HG02840 (cell line): Measurements from ENCODE around the gene KLHL36.
A peak's percentile ranks its signal among the peaks of the same experiment; 100 is the strongest.
"Not testable (repeated sequence)": the region's sequence is repeated elsewhere in the genome, so short reads cannot be mapped to it uniquely, and the experiment has no call there.

Source experiments
- ATAC-seq: cut with Tn5 transposase; IDR thresholded peaks from one replicate; pipeline ENCODE4 v1.9.1; 2021; ENCODE audit warnings: mild to moderate bottlenecking, moderate library complexity, moderate number of reproducible peaks; ENCODE audit not compliant: unreplicated experiment, low FRiP score

Gene KLHL36

GRCh38 chr16:84667600-84668309 is 19.4 kb downstream of the KLHL36 start:
- no peak for ATAC-seq

DNA sequence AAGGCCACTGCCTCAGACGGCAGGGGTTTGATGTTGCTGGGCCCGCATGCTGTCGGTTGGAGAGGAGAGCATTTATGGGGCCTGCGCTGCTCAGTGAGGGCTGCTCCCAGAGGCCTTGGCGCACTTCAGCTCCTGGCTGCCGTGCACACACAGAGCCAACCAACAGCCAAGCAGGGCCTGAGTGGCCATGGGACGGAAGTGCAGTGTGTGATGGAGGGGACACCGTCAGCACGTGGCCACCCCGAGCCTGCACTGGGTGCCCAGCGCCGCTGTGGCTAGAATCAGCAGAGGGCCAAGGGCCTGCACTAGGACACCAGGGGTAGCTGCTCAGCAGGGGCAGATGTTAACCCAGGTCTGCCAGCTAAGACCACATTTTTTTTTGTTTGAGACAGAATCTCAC is 21.8 kb downstream of the KLHL36 start:
- no peak for ATAC-seq

DNA sequence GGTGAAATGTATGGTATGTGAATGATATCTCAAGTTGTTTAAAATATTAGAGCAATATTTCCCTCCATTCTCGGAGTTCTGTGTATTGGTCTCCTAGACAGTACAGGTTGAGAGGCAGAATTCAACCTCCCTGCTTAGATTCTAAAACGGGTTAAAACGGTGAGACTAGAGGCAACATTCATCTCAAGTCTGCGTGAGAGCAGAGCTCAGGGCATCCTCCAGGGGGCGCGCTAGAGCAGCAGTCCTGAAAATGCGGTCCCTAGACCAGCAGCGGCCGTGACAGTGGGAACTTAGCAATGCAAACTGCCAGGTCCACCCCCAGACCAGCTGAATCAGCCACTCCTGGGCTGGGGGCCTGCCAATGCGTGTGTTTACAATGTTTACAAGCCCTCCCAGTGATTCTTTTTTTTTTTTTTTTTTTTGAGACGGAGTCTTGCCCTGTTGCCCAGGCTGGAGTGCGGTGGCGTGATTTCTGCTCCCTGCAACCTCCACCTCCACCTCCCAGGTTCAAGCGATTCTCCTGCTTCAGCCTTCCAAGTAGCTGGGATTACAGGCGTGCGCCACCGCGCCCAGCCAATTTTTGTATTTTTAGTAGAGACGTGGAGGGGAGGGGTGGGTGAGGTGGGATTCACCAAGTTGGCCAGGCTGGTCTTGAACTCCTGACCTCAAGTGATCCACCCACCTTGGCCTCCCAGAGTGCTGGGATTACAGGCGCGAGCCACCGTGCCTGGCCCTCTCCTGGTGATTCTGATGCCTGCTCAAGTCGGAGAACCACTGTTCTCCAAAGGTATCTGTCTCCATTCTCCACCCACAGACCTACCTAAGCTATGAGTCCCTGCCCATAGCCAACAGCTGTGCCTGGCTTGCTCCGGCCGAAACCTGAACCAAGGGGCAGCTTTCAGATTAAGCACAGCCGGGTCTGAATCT is 24.2 kb downstream of the KLHL36 start:
- ATAC-seq, result peak; percentile 71

- ATAC-seq, result no peak
These were observed 24.9 kb downstream of the KLHL36 start for GRCh38 chr16:84673203-84673535.

DNA sequence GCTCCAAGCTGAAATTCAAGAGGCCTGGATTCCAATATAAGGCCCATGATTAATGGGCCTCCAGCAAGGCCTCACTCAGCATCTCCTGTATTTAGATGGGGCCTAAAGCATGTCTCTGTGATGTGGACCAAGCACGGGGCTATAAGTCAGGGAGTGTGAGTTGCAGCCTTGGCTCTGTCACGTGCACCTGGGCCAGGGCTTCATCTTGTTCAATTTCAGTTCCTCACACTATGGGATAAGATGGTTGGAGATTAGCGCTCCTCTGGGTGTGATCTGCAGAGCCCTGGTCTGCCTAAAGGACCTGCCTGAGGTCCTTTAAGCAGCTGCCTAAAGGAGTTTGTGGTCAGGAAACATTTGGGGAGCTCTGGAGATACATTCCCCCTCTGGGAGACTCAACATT is 25.2 kb downstream of the KLHL36 start:
- no peak for ATAC-seq

GRCh38 chr16:84675423-84675822 is 27.1 kb downstream of the KLHL36 start:
- no peak for ATAC-seq

- ATAC-seq, result no peak
These were observed 27.6 kb downstream of the KLHL36 start for GRCh38 chr16:84675884-84676283.

- ATAC-seq, result no peak
These were observed 28.9 kb downstream of the KLHL36 start for GRCh38 chr16:84677017-84677803.

DNA sequence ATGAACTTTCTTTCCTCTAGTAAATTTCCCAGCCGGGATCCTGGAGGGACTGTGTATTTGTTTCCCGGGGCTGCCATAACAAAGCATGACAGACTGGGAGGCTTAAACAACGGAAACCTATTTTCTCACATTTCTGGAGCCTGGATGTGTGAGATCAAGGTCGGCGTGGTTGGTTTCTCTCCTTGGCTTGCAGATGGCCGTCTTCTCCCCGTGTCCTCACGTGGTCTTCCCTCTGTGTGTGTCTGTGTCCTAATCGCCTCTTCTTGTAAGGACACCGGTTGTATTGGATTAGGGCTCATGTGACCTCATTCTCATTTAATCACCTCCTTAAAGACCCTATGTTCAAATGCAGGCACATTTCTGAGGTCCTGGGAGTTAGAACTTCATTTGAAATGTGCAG is 29.5 kb downstream of the KLHL36 start:
- ATAC-seq, result no peak

DNA sequence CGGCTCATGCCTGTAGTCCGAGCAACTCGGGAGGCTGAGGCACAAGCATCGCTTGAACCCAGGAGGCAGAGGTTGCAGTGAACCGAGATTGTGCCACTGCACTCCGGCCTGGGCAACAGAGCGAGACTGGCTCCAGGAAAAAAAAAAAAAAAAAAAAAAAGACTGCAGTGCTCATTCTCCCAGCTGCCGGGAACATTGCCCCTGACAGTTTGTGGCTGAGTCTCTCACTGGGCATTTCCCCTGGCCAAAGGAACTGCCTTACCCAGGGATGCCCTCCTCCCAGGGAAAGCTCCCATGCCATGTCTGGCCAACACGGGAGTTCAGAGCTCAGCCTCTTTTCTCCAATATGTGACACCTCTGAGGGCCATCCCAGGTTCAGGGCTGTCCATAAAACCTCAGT is 30.2 kb downstream of the KLHL36 start:
- ATAC-seq, result no peak

DNA sequence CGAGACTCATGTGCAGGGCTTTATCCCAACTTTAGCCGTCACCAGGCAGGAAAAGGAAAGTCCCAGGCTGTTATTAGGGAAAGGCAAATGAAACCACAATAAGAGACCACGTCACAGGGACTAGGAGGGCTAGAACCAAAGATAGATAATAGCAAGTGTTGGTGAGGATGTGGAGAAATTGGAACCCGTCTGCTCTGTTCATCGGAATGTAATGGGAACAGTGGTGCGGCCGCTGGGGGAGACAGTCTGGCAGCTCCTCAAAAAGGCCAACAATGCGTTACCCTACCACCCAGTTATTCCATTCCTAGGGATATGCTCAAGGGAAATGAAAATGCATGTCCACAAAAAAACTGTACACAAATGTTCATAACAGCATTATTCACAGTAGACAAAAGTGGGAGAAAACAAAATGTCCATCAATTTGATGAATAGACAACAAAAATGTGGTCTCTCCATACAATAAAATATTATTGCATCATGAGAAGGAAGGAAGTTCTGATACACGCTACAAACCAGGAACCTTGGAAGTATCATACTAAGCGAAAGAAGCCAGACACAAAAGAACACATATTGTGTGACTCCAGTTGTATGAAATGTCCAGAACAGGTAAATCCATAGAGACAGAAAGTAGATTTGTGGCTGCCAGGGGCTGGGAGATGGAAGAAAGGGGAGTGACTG is 32.0 kb downstream of the KLHL36 start:
- no peak for ATAC-seq

DNA sequence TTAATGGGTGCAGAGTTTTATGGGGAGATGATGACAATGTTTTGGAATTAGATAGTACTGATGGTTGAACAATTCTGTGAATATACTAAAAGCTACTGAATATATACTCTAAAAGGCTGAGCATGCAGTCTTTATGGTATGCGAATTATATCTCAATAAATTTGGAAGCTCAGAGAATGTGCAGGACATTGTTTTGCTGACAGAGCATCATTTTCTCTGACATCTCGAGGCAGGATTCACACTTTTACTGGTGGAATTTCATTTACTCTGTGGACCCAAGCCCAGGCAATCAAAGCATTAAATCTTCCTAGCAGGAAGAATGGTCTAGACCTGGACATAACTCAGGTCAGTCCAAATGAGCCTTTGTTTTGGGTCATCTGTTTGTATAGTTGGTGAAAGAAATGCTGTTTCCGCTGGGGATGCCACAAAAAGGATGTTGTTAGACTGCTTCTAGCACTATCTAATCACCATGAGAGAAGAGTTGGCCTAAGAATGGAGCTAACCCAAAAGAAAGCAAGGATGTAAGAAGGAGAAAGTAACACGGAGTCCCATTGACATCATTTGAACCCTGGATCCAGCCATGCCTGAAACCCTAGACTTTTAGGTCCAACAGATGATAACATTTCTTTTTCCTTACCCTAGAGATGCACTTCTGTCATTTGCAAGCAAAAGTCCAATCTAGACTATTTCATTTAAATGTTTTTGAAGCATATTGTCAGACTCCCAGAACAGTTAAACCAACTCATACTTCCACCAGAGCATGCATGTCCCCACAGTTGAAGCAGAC is 32.7 kb downstream of the KLHL36 start:
- no peak for ATAC-seq

DNA sequence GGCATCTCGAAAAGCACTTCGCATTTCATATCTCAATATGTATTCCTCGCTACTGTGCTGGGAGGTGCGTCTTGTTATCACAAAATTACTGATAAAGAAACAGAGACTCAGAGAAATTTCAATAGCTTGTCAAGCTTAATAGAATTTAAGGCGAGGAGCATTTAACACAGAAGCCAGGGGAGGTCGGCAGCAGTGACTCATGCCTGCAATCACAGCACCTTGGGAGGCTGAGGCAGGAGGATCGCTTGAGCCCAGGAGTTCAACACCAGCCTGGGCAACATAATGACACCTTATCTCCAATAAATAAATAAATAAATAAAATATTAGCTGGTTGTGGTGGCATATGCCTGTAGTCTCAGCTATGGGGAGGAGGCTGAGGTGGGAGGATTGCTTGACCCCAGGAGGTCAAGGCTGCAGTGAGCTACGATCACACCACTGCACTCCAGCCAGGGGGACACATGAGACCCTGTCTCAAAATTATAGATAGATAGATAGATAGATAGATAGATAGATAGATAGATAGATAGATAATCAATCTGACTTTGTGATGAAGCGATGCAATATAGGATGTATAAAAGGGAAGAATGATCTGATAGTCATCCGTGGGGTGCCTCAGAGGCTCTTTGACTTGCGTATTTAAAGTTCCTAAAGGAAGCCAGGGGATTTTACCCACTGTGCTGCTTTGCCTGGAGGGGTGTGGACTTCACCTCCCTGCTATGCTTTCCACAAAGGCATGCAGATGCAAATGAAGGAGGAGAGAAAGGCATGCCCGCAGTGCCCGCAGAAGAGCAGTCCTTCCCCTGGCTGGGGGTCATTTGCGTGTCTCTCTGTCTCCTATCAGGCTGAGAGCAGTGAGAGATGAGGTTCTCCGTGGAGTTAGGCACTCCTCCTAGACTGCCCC is 35.6 kb downstream of the KLHL36 start:
- ATAC-seq, result no peak

DNA sequence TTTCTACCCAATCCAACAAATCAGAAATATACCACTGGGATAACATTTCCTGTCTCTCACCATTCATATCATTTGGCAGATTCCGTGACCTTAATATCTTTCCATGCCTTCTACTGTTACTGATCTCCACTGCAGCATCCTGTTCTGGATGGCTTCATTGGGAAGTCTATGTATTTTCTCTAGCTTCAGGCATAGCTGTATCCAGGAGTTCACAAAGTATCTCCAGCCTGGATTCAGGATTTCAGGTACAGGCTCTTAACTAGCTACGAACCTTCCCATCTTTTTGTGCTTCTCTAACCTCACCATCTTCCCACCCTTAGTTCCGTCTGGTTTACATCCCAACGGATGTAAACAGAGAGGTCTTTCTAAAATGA is 36.3 kb downstream of the KLHL36 start:
- no peak for ATAC-seq

DNA sequence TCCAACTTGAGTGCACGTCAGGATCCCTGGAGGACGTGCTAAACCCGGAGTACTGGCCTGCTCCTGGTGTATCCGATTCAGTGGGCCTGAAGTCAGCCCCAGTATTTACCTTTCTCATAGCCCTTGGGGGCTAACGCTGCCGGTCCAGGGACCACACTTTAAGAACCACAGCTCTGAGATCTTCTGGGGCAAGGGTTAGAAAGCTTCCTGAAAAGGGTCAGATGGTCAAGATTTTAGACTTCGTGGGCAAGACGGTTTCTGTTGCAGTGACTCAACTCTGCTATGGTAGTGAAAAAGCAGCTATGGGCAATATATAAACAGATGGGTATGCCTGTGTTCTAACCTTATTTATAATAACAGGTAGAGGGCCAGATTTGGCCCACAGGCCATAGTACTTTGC is 36.9 kb downstream of the KLHL36 start:
- ATAC-seq, result no peak

GRCh38 chr16:84686707-84687298 is 38.5 kb downstream of the KLHL36 start:
- ATAC-seq, result no peak

DNA sequence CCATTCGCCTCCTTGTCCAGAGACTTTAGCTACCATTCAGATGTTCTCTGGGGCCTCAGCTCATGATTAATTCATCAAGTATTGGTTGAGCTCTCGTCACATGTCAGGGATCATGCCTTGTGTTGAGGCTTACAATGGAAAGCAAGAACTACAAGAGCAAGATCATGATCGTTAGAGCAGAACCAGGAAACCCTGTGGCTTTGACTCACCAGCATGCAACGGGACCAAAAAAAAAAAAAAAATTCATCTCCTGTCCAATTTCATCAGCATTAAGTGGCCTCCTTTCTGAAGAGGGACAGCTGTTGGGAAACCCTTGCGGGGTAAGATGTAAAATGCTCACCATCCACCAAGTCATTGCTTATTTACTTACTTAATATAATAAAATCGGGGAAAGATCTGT is 39.4 kb downstream of the KLHL36 start:
- ATAC-seq, result no peak

GRCh38 chr16:84688163-84688562 is 39.9 kb downstream of the KLHL36 start:
- not testable (repeated sequence) for ATAC-seq
